ENCODE data around the gene RNF103.

RNF103 gene

GRCh38 chr2:86621280-86621943, 2.3 kb downstream of the RNF103 start:
- TF ChIP-seq, protein P1, sequence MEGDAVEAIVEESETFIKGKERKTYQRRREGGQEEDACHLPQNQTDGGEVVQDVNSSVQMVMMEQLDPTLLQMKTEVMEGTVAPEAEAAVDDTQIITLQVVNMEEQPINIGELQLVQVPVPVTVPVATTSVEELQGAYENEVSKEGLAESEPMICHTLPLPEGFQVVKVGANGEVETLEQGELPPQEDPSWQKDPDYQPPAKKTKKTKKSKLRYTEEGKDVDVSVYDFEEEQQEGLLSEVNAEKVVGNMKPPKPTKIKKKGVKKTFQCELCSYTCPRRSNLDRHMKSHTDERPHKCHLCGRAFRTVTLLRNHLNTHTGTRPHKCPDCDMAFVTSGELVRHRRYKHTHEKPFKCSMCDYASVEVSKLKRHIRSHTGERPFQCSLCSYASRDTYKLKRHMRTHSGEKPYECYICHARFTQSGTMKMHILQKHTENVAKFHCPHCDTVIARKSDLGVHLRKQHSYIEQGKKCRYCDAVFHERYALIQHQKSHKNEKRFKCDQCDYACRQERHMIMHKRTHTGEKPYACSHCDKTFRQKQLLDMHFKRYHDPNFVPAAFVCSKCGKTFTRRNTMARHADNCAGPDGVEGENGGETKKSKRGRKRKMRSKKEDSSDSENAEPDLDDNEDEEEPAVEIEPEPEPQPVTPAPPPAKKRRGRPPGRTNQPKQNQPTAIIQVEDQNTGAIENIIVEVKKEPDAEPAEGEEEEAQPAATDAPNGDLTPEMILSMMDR (IDR thresholded peaks at IDR 0.05; ENCODE audit: control extremely low read depth, extremely low read depth, low read depth, missing control alignments) = no peak
- ChIA-PET CTCF (interaction anchor here (0.7 to 1.3 kb wide), 2 partner anchors 8 to 82 kb away, joined by 3 read pairs; no protein-coding TSS in a partner anchor), POLR2A (no interaction called here)
- no peak for DNase-seq (ENCODE audit: extremely low spot score)

- ChIA-PET POLR2A (interaction anchor here (0.5 to 0.8 kb wide), 2 partner anchors 9 to 13 kb away, joined by 3 to 4 read pairs; no protein-coding TSS in a partner anchor), CTCF (interaction anchor here (1.5 to 4.1 kb wide), 4 partner anchors 9 to 396 kb away, joined by 3 to 15 read pairs (median 5); no protein-coding TSS in a partner anchor)
- TF ChIP-seq, protein P1 (IDR thresholded peaks at IDR 0.05; ENCODE audit: control extremely low read depth, extremely low read depth, low read depth, missing control alignments) = no peak
- no peak for DNase-seq (ENCODE audit: extremely low spot score)
Measured at GRCh38 chr2:86617738-86618137, 5.9 kb downstream of the RNF103 start.

- no peak for DNase-seq (ENCODE audit: extremely low spot score)
- POLR2A ChIA-PET = interaction anchor here (0.8 kb wide), 1 partner anchor 9 kb away, joined by 4 read pairs; no protein-coding TSS in a partner anchor
- CTCF ChIA-PET = interaction anchor here (0.7 to 4.1 kb wide), 4 partner anchors 8 to 90 kb away, joined by 3 to 15 read pairs (median 5); no protein-coding TSS in a partner anchor
Measured at GRCh38 chr2:86617153-86617552, 6.5 kb downstream of the RNF103 start.

DNA sequence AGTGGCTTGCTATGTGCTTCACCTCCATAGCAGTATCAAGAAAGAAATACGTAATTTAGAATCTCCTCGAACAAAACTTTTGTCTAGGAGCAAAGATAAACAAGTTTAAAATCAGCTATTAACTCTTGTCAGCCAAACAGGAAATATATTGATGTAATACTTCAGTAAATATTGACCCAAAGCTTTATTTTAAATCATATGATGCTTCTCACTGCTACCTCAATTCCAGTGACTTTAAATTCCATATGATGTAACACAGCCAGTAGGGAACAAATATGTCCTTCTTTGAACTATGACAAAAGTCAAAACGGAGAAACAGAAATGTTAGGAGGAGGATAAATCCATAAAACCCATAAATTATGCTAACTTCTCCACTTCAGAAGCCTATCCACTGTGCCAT, 7.2 kb downstream of the RNF103 start:
- TF ChIP-seq, protein P1 (IDR thresholded peaks at IDR 0.05; ENCODE audit: control extremely low read depth, extremely low read depth, low read depth, missing control alignments) = no peak
- CTCF ChIA-PET = interaction anchor here (0.7 to 4.1 kb wide), 4 partner anchors 8 to 89 kb away, joined by 3 to 15 read pairs (median 5); no protein-coding TSS in a partner anchor
- POLR2A ChIA-PET = no interaction called here
- DNase-seq (ENCODE audit: extremely low spot score) = no peak

More at GRCh38 chr2:86617153-86617552, 6.5 kb downstream of the RNF103 start:
- TF ChIP-seq, protein P1 (IDR thresholded peaks at IDR 0.05; ENCODE audit: control extremely low read depth, extremely low read depth, low read depth, missing control alignments) = no peak

- no peak for DNase-seq (ENCODE audit: extremely low spot score)
- ChIA-PET POLR2A (interaction anchor here (0.8 kb wide), 1 partner anchor 16 kb away, joined by 3 read pairs; no protein-coding TSS in a partner anchor), CTCF (interaction anchor here (0.7 to 1.0 kb wide), 2 partner anchors 11 to 24 kb away, joined by 3 read pairs; no protein-coding TSS in a partner anchor)
- TF ChIP-seq, protein P1 (IDR thresholded peaks at IDR 0.05; ENCODE audit: control extremely low read depth, extremely low read depth, low read depth, missing control alignments) = no peak
Measured at GRCh38 chr2:86615596-86615995, 8.1 kb downstream of the RNF103 start.

- DNase-seq (ENCODE audit: extremely low spot score) = no peak
- POLR2A ChIA-PET = no interaction called here
- TF ChIP-seq, protein P1 (IDR thresholded peaks at IDR 0.05; ENCODE audit: control extremely low read depth, extremely low read depth, low read depth, missing control alignments) = no peak
- CTCF ChIA-PET = no interaction called here
Measured at GRCh38 chr2:86613515-86613914, 10.2 kb downstream of the RNF103 start.
